GOT3 (cell line): ENCODE measurements around the gene CACNA1I.
"Not testable (repeated sequence)": the region's sequence is repeated elsewhere in the genome, so short reads cannot be mapped to it uniquely, and the experiment has no call there.

Experiments used
- DNase-seq: peaks from one replicate; lab custom pipeline; 2025; ENCODE audit warnings: mixed read lengths; lab: John Stamatoyannopoulos, UW

The CACNA1I gene

GRCh38 chr22:39721206-39722031 lies 150.9 kb downstream of the CACNA1I start:
- DNase-seq = no peak

GRCh38 chr22:39722032-39722325 lies 151.4 kb downstream of the CACNA1I start:
- DNase-seq = no peak

DNA sequence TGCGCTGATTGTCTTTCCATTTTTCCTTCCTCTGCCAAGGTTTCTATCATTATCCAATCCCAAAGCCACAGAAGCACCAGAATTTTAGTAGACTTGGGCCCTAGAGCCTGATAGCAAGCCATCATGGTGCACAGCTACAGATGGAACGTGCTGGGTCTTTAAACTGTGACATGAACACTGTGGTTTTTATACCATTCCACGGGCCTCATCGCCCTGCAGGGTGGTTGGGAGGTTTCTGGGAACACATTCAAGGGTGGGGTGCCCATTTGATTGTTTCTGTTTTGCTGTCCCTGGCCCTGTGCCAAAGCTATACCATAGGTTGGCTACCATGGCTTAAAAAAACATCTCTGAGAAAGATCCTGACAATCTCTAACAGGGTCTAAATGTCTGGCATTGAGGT lies 151.9 kb downstream of the CACNA1I start:
- DNase-seq = no peak

DNA sequence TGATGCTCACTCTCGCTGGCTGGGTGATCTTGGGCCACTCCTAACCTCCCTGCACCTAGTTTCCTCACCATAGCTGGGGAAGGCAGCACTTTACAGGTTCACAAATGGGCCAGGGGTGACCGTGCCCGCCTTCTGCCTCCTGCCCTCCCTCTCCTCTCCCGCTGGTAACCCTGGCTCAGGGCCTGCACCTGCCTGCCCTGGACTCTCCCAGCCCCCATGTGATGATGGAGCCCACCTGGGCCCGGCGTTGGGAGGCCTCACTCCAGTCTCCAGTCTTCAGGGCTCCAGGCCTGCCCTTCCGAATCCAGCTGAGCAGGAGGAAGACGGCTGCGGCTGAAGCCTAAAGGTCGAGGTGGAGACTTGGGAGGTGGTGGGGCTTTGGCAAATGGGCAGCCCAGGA lies 152.9 kb downstream of the CACNA1I start:
- DNase-seq = no peak

GRCh38 chr22:39723899-39724351 lies 153.4 kb downstream of the CACNA1I start:
- no peak for DNase-seq

DNA sequence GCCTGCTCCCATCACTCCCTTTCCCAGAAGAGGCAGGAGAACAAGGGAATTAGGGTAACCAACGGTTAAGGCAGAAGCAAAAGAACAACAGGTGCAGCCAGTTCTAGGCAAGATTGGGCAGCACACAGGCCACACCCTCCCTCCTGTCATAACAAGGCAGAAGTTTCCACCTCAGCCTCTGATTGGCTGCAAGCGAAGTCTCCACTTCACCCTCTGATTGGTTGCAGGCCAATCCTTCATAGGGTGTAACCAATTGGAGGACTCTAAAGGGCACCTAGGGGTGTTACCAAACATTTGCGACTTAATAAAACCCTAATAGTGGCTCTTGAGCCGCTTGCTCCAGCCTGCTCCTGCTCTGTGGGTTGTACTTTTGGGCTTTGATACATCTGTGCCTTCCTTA lies 153.8 kb downstream of the CACNA1I start:
- no peak for DNase-seq

DNA sequence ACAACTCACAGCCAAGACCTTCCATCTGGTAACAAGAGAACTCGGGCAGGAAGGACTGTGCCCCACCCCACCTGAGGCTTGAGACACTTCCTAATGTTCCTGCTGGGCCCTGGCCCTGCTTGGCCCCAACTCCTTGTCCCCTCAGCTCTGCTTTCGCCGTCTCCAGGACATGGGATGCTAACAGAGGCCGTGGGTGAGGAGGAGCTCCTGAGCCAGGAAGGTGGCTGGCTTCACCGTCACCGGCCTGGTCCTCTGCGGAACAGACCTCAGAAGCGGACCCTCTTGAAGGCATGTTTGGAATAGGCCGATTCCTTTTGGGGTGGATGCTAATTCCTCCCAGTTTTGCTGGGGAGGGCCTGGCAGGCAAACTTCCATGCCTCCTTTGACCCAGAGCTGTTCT lies 154.3 kb downstream of the CACNA1I start:
- DNase-seq = no peak

- DNase-seq = no peak
Observed at GRCh38 chr22:39725351-39726035, 154.9 kb downstream of the CACNA1I start.

- no peak for DNase-seq
Observed at GRCh38 chr22:39727541-39727940, 157.0 kb downstream of the CACNA1I start.

- DNase-seq = no peak
Observed at GRCh38 chr22:39728236-39728860, 157.8 kb downstream of the CACNA1I start.

DNA sequence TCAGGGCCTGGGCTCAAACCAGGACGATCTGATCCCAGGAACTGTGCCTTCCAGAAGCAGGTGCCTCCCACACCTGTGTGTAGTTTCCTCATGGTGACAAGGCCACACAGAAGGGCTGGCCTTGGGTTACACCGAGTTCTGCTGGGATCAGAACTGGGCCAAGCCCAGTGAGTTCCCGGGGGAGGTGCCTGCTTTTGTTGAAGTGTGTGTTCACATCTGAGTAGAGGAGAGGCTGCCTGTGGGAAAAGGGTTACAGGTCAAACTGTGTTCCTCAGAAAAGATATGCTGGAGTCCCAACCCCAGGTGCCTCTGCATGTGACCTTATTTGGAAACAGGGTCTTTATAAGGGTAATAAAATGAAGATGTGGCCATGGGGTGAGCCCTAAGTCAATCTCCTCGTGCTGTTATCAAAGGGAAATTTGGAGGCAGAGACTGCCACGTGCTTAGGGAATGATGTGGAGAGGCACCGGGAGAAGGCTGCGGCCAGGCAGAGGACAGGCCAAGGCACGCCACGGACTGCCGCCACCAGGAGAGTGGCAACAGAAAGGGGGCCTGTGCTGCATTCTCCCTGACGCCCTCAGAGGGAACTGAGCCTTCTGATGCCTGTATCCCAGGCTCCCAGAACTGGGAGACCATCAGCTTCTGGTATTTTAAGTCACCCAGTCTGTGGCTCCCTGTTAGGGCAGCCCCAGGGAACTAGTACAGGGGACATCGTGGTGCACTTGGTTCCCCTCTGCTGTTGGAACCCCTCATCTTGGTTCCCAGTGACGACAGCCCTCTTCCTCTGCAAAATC lies 158.8 kb downstream of the CACNA1I start:
- DNase-seq = no peak

- DNase-seq = no peak
Observed at GRCh38 chr22:39731481-39731880, 160.9 kb downstream of the CACNA1I start.

DNA sequence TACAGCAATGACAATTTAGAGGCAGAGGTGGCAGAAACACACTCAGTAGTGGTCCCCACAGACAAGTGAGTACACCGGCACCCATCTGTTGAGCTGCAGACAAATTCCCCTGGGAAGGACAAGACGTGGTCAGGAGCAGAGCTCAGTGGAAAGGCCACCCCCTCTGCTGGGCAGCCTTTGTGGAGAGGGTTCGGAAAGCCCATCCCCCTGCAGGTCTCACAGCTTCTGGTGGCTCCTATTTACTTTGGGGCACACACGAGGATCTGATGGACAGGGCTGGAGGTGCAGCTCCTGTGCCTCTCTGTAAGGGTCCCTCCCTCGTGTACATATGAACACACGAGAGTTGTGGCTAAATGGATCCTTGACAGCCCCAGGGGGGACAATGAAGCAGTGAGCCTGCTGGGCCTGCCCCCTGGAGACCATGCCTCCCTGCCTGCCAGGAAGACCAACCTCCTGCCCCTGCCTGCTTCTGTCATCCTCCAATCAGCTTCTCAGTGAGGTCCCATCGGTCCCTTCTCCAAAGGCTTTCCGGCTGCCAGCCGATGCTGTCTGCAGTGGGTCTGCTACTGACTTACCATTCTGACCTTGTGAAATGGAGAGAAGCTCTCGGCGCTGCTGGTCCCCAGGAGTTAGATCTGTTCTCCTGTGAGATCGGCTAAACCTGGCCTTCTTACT lies 161.5 kb downstream of the CACNA1I start:
- DNase-seq = no peak

GRCh38 chr22:39732625-39733024 lies 162.1 kb downstream of the CACNA1I start:
- no peak for DNase-seq

DNA sequence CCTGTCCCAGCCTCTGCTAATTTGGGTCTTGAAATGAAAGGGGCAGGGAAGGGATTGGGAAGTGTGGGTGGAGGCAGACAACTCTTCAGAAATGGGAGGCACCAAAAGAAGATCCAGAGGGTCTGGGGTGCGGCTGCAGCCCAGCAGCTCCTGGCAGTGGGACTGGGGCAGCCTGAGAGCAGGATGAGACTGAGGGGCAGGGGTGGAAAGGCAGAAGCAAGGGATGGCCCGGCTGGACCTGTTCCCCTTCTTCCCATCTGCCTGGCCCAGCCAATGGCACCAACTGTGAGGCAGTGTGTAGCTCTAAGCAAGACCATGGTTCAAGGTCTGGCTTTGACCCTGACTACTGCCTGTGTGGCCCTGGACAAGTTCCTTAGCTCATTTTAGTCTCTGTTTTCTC lies 162.6 kb downstream of the CACNA1I start:
- no peak for DNase-seq

GRCh38 chr22:39734046-39734445 lies 163.5 kb downstream of the CACNA1I start:
- DNase-seq = not testable (repeated sequence)

- DNase-seq = no peak
Observed at GRCh38 chr22:39734866-39735265, 164.3 kb downstream of the CACNA1I start.

GRCh38 chr22:39735776-39736175 lies 165.2 kb downstream of the CACNA1I start:
- DNase-seq = no peak

DNA sequence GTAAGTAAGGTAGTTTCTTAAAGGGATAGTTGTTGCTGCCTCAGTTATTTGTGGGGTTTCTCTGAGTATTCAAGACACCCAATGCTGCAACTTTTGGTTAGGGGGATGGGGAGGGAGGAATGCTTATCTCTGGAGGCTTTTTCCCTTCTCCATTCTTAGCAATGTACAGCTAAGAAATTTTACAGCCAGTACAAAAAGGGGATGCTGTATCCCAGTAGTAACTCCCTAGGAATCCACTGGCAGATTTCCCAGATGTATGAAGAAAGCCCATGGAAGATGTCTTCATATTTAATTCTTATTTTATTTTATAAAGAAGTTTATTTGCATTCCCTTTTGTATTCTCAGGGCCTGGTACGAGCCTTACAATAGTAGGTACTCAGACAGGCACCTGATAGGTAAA lies 168.2 kb downstream of the CACNA1I start:
- DNase-seq = no peak
